ENCODE measurements around the gene SLC25A26.
"Not testable (repeated sequence)": the region's sequence is repeated elsewhere in the genome, so short reads cannot be mapped to it uniquely, and the experiment has no call there.

Gene SLC25A26

DNA sequence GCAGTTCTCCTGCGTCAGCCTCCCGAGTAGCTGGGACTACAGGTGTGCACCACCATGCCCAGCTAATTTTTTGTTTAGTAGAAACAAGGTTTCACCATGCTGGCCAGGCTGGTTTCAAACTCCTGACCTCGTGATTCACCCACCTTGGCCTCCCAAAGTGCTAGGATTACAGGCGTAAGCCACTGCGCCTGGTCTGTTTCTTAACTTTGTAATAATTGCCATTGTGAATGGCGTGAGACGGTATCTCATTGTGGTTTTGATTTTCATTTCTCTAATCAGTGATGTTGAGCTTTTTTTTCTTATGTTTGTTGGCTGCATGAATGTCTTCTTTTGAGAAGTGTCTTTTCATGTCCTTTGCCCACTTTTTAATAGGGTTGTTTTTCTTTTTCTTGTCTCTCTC is 85.3 kb downstream of the SLC25A26 start:
- not testable (repeated sequence) for DNase-seq (ENCODE audit: extremely low spot score, insufficient read length, low read depth); FAIRE-seq

DNA sequence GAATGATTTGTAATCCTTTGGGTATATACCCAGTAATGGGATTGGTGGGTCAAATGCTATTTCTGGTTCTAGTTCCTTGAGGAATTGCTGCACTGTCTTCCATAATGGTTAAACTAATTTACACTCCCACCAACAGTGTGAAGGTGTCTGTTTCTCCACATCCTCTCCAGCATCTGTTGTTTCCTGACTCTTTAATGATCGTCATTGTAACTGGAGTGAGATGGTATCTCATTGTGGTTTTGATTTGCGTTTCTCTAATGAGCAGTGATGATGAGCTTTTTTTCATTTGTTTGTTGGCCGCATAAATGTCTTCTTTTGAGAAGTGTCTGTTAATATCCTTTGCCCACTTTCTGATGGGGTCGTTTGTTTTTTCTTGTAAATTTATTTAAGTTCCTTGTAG is 86.2 kb downstream of the SLC25A26 start:
- FAIRE-seq; DNase-seq (ENCODE audit: extremely low spot score, insufficient read length, low read depth): not testable (repeated sequence)

DNA sequence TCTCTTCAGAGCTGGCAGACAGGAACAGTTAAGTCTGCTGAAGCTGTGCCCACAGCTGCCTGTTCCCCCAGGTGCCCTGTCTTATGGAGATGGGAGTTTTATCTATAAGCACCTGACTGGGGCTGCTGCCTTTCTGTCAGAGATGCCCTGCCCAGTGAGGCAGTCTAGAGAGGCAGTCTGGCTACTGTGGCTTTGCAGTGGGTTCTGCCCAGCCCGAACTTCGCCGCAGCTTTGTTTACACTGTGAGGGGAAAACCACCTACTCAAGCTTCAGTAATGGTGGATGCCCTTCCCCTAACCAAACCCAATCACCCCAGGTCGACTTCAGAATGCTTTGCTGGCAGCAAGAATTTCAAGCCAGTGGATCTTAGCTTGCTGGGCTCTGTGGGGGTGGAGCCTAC is 91.2 kb downstream of the SLC25A26 start:
- FAIRE-seq: no peak
- no peak for DNase-seq (ENCODE audit: extremely low spot score, insufficient read length, low read depth)

DNA sequence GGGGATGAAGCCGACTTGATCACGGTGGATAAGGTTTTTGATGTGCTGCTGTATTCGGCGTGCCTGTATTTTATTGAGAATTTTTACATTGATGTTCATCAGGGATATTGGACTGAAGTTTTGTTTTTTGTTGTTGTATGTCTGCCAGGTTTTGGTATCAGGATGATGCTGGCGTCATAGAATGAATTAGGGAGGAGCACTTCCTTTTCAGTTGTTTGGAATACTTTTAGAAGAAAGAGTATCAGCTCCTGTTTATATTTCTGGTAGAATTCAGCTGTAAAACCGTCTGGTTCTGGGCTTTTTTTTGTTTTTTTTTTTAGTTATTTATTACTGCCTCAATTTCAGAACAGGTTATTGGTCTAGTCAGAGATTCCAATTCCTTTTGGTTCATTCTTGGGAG is 93.7 kb downstream of the SLC25A26 start:
- DNase-seq (ENCODE audit: extremely low spot score, insufficient read length, low read depth): no peak
- FAIRE-seq: no peak

DNA sequence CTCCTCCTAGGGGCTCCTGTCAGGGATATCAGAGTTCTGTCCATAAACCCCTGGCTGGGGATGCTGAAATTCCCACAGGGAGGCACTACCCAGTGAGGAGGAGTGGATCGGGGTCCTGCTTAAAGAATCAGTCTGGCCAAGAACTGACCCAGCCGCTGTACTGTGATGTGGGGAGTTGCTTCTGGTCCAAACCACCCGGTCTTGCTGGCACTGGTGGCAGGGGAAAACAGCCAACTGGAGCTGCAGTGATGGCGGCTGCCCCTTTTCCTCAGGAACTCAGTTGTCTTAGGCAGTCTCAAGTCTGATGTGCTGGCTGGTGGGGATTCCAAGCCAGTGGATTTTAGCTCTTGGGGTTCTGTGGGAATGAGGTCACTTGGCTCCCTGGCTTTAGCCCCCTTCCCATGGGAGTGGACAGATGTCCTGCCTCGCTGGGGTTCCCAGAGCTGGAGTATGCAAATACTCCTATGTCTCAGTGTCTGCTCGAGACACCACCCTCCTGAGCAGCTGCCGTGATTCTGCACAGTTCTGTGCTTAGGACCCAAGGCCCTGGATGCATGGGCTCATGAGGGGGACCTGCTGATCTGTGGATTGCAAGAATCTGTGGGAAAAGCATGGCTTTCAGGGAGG is 97.1 kb downstream of the SLC25A26 start:
- DNase-seq (ENCODE audit: extremely low spot score, insufficient read length, low read depth): no peak
- no peak for FAIRE-seq

DNA sequence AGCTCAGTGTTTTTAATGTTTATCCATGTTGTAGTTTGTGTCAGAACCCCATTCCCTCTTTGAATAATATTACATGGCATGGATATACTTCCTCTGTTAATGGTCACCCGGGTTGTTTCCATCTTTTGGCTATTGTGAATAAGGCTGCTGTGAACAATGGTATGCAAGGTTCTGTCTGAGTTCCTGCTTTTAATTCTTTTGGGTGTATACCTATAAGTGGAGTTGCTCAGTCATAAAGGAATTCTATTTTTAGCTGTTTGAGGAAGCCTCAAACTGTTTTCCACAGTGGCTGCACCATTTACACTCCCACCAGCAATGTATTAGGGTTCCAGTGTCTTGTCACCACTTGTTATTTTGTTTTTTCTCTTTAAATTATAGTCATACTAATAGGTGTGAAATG is 99.6 kb downstream of the SLC25A26 start:
- FAIRE-seq (peak; percentile 57), DNase-seq (ENCODE audit: extremely low spot score, insufficient read length, low read depth) (no peak)

DNA sequence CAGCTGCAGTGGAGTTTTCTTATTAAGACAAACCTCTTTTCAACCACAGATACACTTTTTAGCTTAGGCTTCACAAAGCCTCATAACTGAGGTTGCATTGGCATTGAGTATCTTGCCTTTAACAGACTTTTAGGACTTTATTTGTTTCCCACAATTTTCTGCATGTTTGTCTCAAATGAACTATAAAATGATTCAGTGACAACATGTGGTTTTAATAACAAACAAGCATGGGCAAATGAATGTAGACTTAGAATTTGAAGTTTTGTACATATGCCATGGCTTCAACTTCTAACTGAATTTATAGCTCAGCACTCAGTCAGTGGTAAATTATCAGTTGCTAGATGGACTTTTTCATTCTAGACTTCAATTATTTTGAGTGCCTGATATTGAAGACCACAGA is 101.6 kb downstream of the SLC25A26 start:
- DNase-seq (ENCODE audit: extremely low spot score, insufficient read length, low read depth) (no peak), FAIRE-seq (no peak)

DNA sequence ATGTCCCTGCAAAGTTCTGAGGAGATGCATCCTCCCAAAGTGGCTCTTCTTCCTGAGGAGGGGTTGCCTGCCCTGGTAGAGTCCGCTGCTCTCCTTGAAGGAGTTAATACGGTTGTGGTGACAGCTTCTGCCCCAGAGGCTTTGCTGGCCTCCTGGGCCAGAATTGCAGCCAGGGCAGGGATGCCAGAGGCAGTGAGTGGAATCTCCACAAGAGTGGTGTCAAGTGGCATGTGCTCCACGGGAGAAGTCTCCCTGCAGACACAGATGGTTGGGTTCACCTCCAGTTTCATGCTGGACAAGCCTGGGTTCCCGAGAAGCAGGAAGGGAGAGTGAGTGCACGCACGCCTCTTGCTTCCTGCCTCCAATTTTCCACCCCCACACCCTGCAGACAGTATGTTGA is 105.5 kb downstream of the SLC25A26 start:
- FAIRE-seq: no peak
- DNase-seq (ENCODE audit: extremely low spot score, insufficient read length, low read depth): no peak

- FAIRE-seq: no peak
- DNase-seq (ENCODE audit: extremely low spot score, insufficient read length, low read depth): no peak
Observed at GRCh38 chr3:66335671-66336070, 114.9 kb downstream of the SLC25A26 start.

DNA sequence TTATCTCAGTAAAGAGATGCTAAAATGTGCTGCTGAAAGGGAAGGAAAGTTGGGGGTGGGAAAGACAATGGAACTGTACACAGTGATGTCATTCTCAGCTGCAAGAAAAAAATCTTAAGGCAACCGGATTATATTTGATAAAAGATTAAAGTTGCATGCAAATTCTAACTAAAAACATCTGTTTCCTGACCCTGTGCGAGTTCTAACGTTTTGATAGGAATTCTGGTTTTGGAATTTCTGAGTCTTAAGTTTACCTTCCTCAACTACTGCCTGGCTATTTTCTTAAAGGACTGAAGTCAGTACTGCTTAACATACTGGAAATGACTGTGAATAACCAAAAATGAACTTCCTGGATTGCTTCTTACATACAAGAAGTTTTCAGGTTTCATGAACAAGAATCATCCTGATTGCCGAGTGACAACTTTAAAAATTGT is 115.5 kb downstream of the SLC25A26 start:
- DNase-seq (ENCODE audit: extremely low spot score, insufficient read length, low read depth) (no peak), FAIRE-seq (no peak)

GRCh38 chr3:66338927-66339326 is 118.1 kb downstream of the SLC25A26 start:
- DNase-seq (ENCODE audit: extremely low spot score, insufficient read length, low read depth): no peak
- no peak for FAIRE-seq

DNA sequence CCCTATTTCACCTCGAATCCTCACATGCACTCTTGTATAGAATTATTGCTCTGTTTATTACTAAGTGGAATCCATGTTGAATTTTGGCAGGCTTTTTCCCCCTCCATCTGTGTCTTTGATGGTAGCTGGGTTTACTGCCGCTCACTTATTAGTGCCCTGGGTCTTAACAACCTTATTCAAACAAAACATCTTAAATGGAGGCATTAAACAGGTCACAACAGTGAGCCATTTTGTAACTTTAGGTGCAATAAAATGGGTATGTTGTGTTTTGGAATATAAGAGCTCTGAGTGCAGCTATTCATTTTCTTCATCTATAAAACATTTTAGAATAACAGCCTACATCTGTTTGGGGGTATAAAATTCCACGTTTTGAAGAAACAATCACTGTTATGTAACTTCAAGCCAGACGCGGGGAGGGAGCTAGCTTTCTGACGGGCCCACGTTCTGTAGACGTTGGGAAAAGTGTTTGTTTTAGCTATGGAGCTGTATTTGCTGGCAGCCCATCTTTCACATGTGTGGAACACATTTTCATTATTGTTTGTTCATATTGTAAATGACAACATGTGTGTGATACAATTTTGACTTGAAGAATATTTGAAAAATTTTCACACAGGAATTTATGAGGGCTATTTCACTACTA is 122.0 kb downstream of the SLC25A26 start:
- DNase-seq (ENCODE audit: extremely low spot score, insufficient read length, low read depth) (no peak), FAIRE-seq (no peak)

- FAIRE-seq: no peak
- no peak for DNase-seq (ENCODE audit: extremely low spot score, insufficient read length, low read depth)
Observed at GRCh38 chr3:66344391-66344811, 123.6 kb downstream of the SLC25A26 start.

DNA sequence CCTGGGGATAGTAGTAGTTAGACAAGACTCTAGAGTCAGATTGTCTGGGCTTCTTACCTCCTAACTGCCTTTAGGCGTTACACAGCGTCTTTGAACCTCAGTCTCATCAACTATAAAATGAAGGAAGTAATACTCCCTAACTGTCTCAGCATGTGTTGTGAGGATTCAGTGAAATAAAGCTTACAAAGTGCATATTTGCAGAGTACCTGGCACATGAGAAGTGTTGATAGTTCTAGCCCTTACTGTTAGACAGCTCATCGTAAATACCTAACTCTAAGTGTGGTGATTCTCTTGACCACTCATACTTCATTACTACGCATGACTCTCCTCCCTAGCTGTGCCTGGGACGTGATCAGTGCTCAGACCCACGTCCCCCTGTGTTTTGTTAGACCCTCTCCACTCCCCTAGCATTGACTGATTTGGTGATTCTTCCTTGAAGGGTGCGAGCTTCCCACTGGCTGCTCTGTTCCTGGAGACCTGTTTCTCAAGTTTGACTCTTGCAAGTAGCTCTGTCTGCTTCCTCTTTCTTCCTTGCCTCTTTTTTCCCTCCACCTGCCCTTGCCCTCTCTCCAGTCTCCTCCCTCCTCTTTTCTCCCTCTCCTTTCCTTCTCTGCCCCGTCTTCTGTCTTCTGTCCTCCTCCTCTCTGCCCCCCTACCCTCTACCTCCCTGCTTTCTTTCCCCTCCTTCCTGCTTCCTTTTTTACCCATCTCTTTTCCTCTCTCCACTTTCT is 124.2 kb downstream of the SLC25A26 start:
- FAIRE-seq: no peak
- no peak for DNase-seq (ENCODE audit: extremely low spot score, insufficient read length, low read depth)

GRCh38 chr3:66348704-66349103 is 127.9 kb downstream of the SLC25A26 start:
- no peak for DNase-seq (ENCODE audit: extremely low spot score, insufficient read length, low read depth)
- FAIRE-seq: no peak

- FAIRE-seq (no peak), DNase-seq (ENCODE audit: extremely low spot score, insufficient read length, low read depth) (no peak)
Observed at GRCh38 chr3:66350601-66351000, 129.8 kb downstream of the SLC25A26 start.

DNA sequence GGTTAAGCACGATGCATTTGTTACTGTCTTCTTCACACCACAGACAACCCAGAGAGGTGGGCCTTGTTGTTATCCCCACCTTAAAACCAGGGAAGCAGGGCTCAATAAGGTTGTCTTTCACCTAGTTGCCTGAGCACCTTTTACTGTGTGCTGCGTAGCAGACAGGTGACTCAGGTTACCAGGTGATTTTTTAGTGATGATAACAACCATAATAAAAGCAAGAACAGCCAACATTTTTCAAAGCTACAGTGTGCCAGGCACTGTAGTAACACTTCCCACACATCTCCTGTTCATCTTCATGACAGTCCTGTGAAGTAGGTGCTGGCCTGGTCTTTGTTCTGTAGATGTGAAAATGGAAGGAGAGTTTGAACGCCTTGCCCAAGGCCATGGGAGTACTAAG is 132.2 kb downstream of the SLC25A26 start:
- FAIRE-seq: no peak

DNA sequence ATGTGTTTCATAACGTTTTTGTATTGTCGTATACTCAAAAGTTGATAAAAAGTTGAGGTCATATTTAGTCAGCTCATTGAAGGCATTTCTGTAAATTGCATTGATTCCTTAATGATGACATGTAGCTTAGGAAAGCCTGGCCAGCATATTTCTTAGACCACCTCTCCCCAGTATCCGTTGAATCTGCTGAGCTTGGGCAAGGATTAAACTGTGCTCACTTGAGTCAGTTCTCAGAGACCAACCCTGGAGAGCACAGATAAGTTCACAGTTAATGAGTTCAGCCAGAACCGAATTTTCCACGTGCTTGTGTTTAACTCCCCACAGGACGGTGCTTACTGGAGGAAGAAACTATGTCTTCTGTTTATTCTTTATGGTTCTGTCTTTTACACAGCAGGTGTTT is 132.7 kb downstream of the SLC25A26 start:
- DNase-seq (ENCODE audit: extremely low spot score, insufficient read length, low read depth) (no peak), FAIRE-seq (no peak)

More for the DNA sequence above, 132.2 kb downstream of the SLC25A26 start:
- DNase-seq (ENCODE audit: extremely low spot score, insufficient read length, low read depth): no peak

DNA sequence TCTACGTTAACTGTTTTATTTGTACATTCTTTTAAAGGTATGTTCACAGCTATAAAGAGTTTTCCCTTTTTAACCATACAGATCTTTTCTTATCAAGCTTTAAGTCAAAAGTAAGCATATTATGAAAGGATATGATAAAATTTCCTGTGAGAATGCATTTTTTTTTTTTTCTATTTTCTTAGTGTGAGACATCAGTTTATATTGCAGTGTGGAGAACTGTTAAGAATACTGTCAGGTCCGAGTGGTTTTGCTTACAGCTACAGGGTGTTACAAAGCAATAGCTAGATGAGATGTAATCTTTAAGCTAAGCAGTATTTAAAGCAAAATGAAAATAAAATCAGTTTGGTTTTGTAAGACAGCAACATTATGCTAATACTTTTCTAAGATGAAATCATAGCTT is 133.2 kb downstream of the SLC25A26 start:
- DNase-seq (ENCODE audit: extremely low spot score, insufficient read length, low read depth) (no peak), FAIRE-seq (no peak)

DNA sequence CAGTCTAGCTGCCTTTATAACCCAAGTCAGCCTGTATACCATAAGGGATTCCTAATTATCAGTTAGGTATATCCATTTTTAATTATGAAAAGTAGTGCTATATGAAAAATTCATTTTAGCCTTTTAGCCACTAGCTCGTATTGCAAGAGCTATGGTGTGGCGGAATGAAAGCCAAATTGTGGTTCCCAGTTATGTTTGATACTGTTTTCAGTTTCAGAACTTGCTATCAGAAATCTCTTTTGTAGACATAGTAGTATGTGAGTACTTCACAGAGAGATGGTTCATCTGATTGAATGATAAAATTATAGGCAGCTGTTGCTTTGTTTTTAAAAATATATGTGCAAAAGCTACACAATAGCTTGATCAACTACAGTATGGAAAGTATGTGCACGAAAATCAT is 134.6 kb downstream of the SLC25A26 start:
- DNase-seq (ENCODE audit: extremely low spot score, insufficient read length, low read depth): no peak

DNA sequence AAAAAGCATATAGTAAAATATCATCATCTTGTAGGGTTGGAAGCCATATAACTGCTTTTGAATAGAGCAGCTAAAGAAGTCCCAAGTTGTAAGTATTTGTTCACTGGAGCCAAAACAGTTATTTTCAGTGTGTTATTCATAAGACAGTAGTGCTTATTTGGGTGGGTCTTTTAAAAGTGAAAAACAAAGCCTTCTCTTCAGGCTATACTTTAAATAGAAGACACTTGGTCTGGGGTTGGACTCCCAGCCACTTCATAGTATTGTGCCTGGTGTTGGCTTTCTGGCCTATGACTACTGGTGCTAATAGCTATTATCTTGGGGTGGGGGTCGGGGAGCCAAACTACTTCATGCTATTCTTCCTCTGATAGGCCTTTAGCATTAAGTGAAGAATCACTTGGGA is 135.2 kb downstream of the SLC25A26 start:
- DNase-seq (ENCODE audit: extremely low spot score, insufficient read length, low read depth) (no peak), FAIRE-seq (no peak)

More for the DNA sequence above, 134.6 kb downstream of the SLC25A26 start:
- peak; percentile 56 for FAIRE-seq

Data from GM18507 (cell line).